Measurements from ENCODE around the gene BARX1.

Gene BARX1

DNA sequence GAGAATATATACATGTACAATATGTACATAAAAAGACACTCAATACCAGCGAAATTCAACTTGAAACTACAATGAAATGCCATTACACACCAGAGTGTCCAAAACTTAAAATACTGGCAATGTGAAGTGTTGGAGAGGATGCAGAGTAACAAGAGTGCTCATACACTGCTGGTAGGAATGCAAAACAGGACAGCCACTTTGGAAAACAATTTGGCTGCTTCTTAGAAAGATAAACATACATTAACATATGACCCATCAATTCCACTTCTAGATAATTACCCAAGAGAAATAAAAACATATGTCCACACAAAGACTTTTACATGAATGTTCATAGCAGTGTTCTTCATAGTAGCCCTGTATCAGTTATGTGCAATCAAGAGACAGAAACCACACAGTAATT lies 39.4 kb upstream of the BARX1 start (continued):
- TF ChIP-seq PBX3 (CRISPR knock-in tag; IDR thresholded peaks at IDR 0.05) (no peak), ZNF623 (tag by site-specific recombination; IDR thresholded peaks at IDR 0.05) (no peak), ZNF501 (tag by site-specific recombination; IDR thresholded peaks at IDR 0.05) (no peak), ZNF302 (tag by site-specific recombination; IDR thresholded peaks at IDR 0.05; ENCODE audit: low read depth) (no peak)
- TF ChIP-seq, protein P1, sequence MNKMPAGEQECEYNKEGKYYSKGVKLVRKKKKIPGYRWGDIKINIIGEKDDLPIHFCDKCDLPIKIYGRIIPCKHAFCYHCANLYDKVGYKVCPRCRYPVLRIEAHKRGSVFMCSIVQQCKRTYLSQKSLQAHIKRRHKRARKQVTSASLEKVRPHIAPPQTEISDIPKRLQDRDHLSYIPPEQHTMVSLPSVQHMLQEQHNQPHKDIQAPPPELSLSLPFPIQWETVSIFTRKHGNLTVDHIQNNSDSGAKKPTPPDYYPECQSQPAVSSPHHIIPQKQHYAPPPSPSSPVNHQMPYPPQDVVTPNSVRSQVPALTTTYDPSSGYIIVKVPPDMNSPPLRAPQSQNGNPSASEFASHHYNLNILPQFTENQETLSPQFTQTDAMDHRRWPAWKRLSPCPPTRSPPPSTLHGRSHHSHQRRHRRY (tag by site-specific recombination; IDR thresholded peaks at IDR 0.05), result no peak
- TF ChIP-seq, protein P2, sequence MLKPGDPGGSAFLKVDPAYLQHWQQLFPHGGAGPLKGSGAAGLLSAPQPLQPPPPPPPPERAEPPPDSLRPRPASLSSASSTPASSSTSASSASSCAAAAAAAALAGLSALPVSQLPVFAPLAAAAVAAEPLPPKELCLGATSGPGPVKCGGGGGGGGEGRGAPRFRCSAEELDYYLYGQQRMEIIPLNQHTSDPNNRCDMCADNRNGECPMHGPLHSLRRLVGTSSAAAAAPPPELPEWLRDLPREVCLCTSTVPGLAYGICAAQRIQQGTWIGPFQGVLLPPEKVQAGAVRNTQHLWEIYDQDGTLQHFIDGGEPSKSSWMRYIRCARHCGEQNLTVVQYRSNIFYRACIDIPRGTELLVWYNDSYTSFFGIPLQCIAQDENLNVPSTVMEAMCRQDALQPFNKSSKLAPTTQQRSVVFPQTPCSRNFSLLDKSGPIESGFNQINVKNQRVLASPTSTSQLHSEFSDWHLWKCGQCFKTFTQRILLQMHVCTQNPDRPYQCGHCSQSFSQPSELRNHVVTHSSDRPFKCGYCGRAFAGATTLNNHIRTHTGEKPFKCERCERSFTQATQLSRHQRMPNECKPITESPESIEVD (tag by site-specific recombination; IDR thresholded peaks at IDR 0.05), result no peak

DNA sequence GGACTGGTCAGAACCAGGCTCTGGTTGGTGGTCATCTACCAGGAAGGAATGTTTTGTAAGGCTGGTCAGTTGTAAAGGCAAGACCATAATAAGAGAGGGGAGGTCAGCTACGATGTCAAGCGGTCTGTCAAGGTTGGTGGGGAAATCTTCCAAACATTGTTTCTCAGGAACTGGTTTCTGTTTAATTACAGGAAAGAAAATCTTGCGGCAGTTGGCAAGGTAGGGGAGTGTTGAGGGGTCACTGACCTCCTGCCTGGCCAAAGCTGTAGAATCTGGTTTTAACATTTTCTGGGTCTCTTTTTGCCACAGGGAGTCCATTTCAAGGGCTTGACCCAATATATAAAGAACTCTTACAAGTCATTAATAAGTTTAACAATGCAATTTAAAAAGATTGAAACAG lies 39.0 kb upstream of the BARX1 start:
- no peak for TF ChIP-seq ZBTB11 (tag by site-specific recombination; conservative IDR thresholded peaks at IDR 0.05; ENCODE audit: low read depth)
- TF ChIP-seq ZNF549 (tag by site-specific recombination; IDR thresholded peaks at IDR 0.05), result no peak
- no peak for TF ChIP-seq ZSCAN30 (tag by site-specific recombination; IDR thresholded peaks at IDR 0.05)
- no peak for TF ChIP-seq ZNF514 (tag by site-specific recombination; IDR thresholded peaks at IDR 0.05)
- no peak for TF ChIP-seq KLF17 (tag by site-specific recombination; IDR thresholded peaks at IDR 0.05)
- TF ChIP-seq ZNF747 (tag by site-specific recombination; IDR thresholded peaks at IDR 0.05), result no peak
- no peak for TF ChIP-seq ZNF670 (tag by site-specific recombination; IDR thresholded peaks at IDR 0.05; ENCODE audit: low read depth)
- no peak for TF ChIP-seq SP2 (tag by site-specific recombination; IDR thresholded peaks at IDR 0.05)
- no peak for TF ChIP-seq ZNF133 (tag by site-specific recombination; IDR thresholded peaks at IDR 0.05)
- TF ChIP-seq ZFP3 (tag by site-specific recombination; IDR thresholded peaks at IDR 0.05; ENCODE audit: low read depth), result no peak
- no peak for TF ChIP-seq OVOL3 (tag by site-specific recombination; IDR thresholded peaks at IDR 0.05)
- ChIA-PET POLR2A (no interaction called here), CTCF (interaction anchor here (0.7 to 1.5 kb wide), 4 partner anchors 8 to 313 kb away, joined by 4 to 5 read pairs (median 5); no protein-coding TSS in a partner anchor)
- no peak overlapping the region for H3K27ac ChIP-seq (ENCODE audit: extremely low read depth, low read depth, low read length)
- no peaks in the 10 kb centered on the region for H3K36me3 ChIP-seq (ENCODE audit: control insufficient read depth in 2 of 2, insufficient read depth in 1 of 2, low read length in 2 of 2)
- H3K4me1 ChIP-seq (ENCODE audit: control insufficient read depth, insufficient read depth, low read length), result no peaks in the 10 kb centered on the region
- H3K4me3 ChIP-seq (ENCODE audit: low read depth, low read length), result no peak overlapping the region
- H3K9me3 ChIP-seq (ENCODE audit: control insufficient read depth, insufficient read depth, low read depth, low read length), result no peaks in the 10 kb centered on the region
